GM21717 (cell line): Measurements from ENCODE around the gene PISD.
"Not testable (repeated sequence)": the region's sequence is repeated elsewhere in the genome, so short reads cannot be mapped to it uniquely, and the experiment has no call there.

Experiments
- ATAC-seq: cut with Tn5 transposase; IDR thresholded peaks from one replicate; pipeline ENCODE4 v1.9.1; 2021; ENCODE audit warnings: mild to moderate bottlenecking, moderate library complexity; ENCODE audit not compliant: unreplicated experiment

Gene PISD

GRCh38 chr22:31610611-31611010 lies 51.4 kb downstream of the PISD start:
- no peak for ATAC-seq

GRCh38 chr22:31609716-31610115 lies 52.3 kb downstream of the PISD start:
- no peak for ATAC-seq

- ATAC-seq = no peak
These were observed 54.3 kb downstream of the PISD start for GRCh38 chr22:31607696-31608095.

GRCh38 chr22:31605851-31606585 lies 56.0 kb downstream of the PISD start:
- ATAC-seq = no peak

- ATAC-seq = no peak
These were observed 57.0 kb downstream of the PISD start for GRCh38 chr22:31604746-31605705.

GRCh38 chr22:31604137-31604705 lies 57.8 kb downstream of the PISD start:
- ATAC-seq = no peak

- ATAC-seq = no peak
These were observed 58.4 kb downstream of the PISD start for GRCh38 chr22:31603574-31603973.

- no peak for ATAC-seq
These were observed 58.9 kb downstream of the PISD start for GRCh38 chr22:31603081-31603525.

GRCh38 chr22:31602259-31602952 lies 59.6 kb downstream of the PISD start:
- no peak for ATAC-seq

GRCh38 chr22:31595271-31595670 lies 66.7 kb downstream of the PISD start:
- no peak for ATAC-seq

GRCh38 chr22:31590161-31590560 lies 71.9 kb downstream of the PISD start:
- ATAC-seq = not testable (repeated sequence)

- no peak for ATAC-seq
These were observed 72.9 kb downstream of the PISD start for GRCh38 chr22:31588970-31589675.

- no peak for ATAC-seq
These were observed 75.7 kb downstream of the PISD start for GRCh38 chr22:31586137-31586920.

GRCh38 chr22:31585161-31585859 lies 76.7 kb downstream of the PISD start:
- no peak for ATAC-seq

- ATAC-seq = no peak
These were observed 77.2 kb downstream of the PISD start for GRCh38 chr22:31584804-31585160.

GRCh38 chr22:31583861-31584485 lies 78.0 kb downstream of the PISD start:
- ATAC-seq = no peak

GRCh38 chr22:31579835-31580242 lies 82.2 kb downstream of the PISD start:
- no peak for ATAC-seq

- ATAC-seq = no peak
These were observed 83.8 kb downstream of the PISD start for GRCh38 chr22:31578171-31578570.

GRCh38 chr22:31577711-31578110 lies 84.3 kb downstream of the PISD start:
- ATAC-seq = no peak
